Suprapubic skin (tissue), 4 donors: Measurements from ENCODE around the gene SREBF1. TPM values are rescaled to one million over a fixed set of nuclear protein-coding genes. Genes with fewer than 3 reads are reported as not detected.

Source experiments
- DNase-seq, 2 donors: peaks; one replicate each; pipeline ENCODE4 v3.0.0-alpha.2; 2019; ENCODE audit warnings: low spot score in 2 of 2
- H3K27ac ChIP-seq: fragments of 200-600 bp; sonication (generic); one replicate; pipeline ENCODE4 v1.5.1; 2019
- H3K27me3 ChIP-seq: fragments of 200-600 bp; sonication (generic); one replicate; pipeline ENCODE4 v1.5.1; 2019
- H3K36me3 ChIP-seq: fragments of 200-600 bp; sonication (generic); one replicate; pipeline ENCODE4 v1.5.1; 2019
- H3K4me1 ChIP-seq: fragments of 200-600 bp; sonication (generic); one replicate; pipeline ENCODE4 v1.5.1; 2019
- H3K4me3 ChIP-seq: fragments of 200-600 bp; sonication (generic); one replicate; pipeline ENCODE4 v1.5.1; 2019; ENCODE audit warnings: mild to moderate bottlenecking
- H3K9me3 ChIP-seq: fragments of 200-600 bp; sonication (generic); one replicate; pipeline ENCODE4 v1.5.1; 2019
- CTCF ChIP-seq, 2 donors: fragments of 200-600 bp in 1 of 2; fragments of 450-650 bp in 1 of 2; sonication (generic) in 1 of 2; IDR thresholded peaks; one replicate each; pipeline ENCODE4 v1.5.1; 2016 to 2019; ENCODE audit warnings: antibody characterized with exemption in 2 of 2, mild to moderate bottlenecking in 1 of 2, moderate library complexity in 1 of 2
- EP300 ChIP-seq: sonication (generic); formaldehyde crosslinking; IDR thresholded peaks from one replicate; pipeline ENCODE4 v1.6.1; 2017; ENCODE audit warnings: antibody characterized with exemption
- POLR2A ChIP-seq, 2 donors: fragments of 450-650 bp; IDR thresholded peaks; one replicate each; pipeline ENCODE4 v1.6.1; 2017; ENCODE audit warnings: antibody characterized with exemption in 2 of 2, mild to moderate bottlenecking in 2 of 2, moderate library complexity in 2 of 2
- POLR2AphosphoS5 ChIP-seq, 3 donors: sonication (generic); formaldehyde crosslinking; IDR thresholded peaks; one replicate each; pipeline ENCODE4 v1.6.1; 2017; ENCODE audit warnings: antibody characterized with exemption in 3 of 3
- WGBS: methylation state at CpG from one replicate; pipeline ENCODE4 v1.1.5; 2018; 5-methylcytosine and 5-hydroxymethylcytosine counted together
- total RNA-seq, 4 donors: library from RNA; depleted of rRNA; stranded (reverse); fragments of >200 nt; gene quantifications; one replicate each; pipeline ENCODE4 v1.1.0, GENCODE V29; 2016

The SREBF1 gene
- total RNA-seq, 4 donors from 2014 or later: 78.1 to 124 (median 91.7) TPM

GRCh38 chr17:17770632-17771044 lies 66.1 kb downstream of the SREBF1 start:
- no peaks in the 10 kb centered on the region for H3K27me3 ChIP-seq
- no peaks in the 10 kb centered on the region for H3K9me3 ChIP-seq
- no peak for DNase-seq
- H3K27ac ChIP-seq: no peak overlapping the region
- TF ChIP-seq POLR2A (IDR thresholded peaks at IDR 0.05) (no peak), POLR2AphosphoS5 (IDR thresholded peaks at IDR 0.05) (no peak), EP300 (no peak)
- no peaks in the 10 kb centered on the region for H3K36me3 ChIP-seq
- peaks cover 38% of the 10 kb centered on the region for H3K4me1 ChIP-seq
- whole genome bisulfite sequencing: 79% methylated on average over 9 of the region's 13 CpGs
- H3K4me3 ChIP-seq: no peak overlapping the region

- no peaks in the 10 kb centered on the region for H3K9me3 ChIP-seq
- H3K27me3 ChIP-seq: no peaks in the 10 kb centered on the region
- TF ChIP-seq CTCF (IDR thresholded peaks at IDR 0.05) (no peak), EP300 (no peak), POLR2AphosphoS5 (IDR thresholded peaks at IDR 0.05) (no peak), POLR2A (IDR thresholded peaks at IDR 0.05) (no peak)
- WGBS: 81% methylated on average over 25 of the region's 25 CpGs
- no peak for DNase-seq
- no peak overlapping the region for H3K27ac ChIP-seq
- H3K36me3 ChIP-seq: no peaks in the 10 kb centered on the region
- H3K4me3 ChIP-seq: no peak overlapping the region
- H3K4me1 ChIP-seq: peaks cover 44% of the 10 kb centered on the region
These were observed 66.7 kb downstream of the SREBF1 start for GRCh38 chr17:17769869-17770631.

GRCh38 chr17:17768424-17769088 lies 68.2 kb downstream of the SREBF1 start:
- H3K27me3 ChIP-seq: no peaks in the 10 kb centered on the region
- TF ChIP-seq EP300 (no peak), POLR2AphosphoS5 (IDR thresholded peaks at IDR 0.05) (no peak), POLR2A (IDR thresholded peaks at IDR 0.05) (no peak), CTCF (IDR thresholded peaks at IDR 0.05) (no peak)
- peaks cover 35% of the 10 kb centered on the region for H3K4me1 ChIP-seq
- H3K4me3 ChIP-seq: no peak overlapping the region
- H3K9me3 ChIP-seq: no peaks in the 10 kb centered on the region
- H3K36me3 ChIP-seq: no peaks in the 10 kb centered on the region
- no peak for DNase-seq
- H3K27ac ChIP-seq: no peak overlapping the region
- WGBS: 70% methylated on average over 14 of the region's 14 CpGs

- Histone ChIP-seq H3K36me3 (no peaks in the 10 kb centered on the region), H3K27ac (no peak overlapping the region), H3K27me3 (no peaks in the 10 kb centered on the region), H3K9me3 (no peaks in the 10 kb centered on the region), H3K4me3 (no peak overlapping the region), H3K4me1 (peaks cover 37% of the 10 kb centered on the region)
- no peak for TF ChIP-seq CTCF (IDR thresholded peaks at IDR 0.05)
- no peak for TF ChIP-seq POLR2A (IDR thresholded peaks at IDR 0.05)
- TF ChIP-seq POLR2AphosphoS5 (IDR thresholded peaks at IDR 0.05): no peak
- no peak for TF ChIP-seq EP300
- no peak for DNase-seq
- WGBS: 90% methylated on average over 6 of the region's 6 CpGs
These were observed 68.8 kb downstream of the SREBF1 start for GRCh38 chr17:17767887-17768418.

- peak overlapping the region; percentile 32 for H3K27ac ChIP-seq
- DNase-seq: no peak
- no peak for TF ChIP-seq POLR2A (IDR thresholded peaks at IDR 0.05)
- TF ChIP-seq POLR2AphosphoS5 (IDR thresholded peaks at IDR 0.05): no peak
- no peak for TF ChIP-seq EP300
- no peak for TF ChIP-seq CTCF (IDR thresholded peaks at IDR 0.05)
- no peaks in the 10 kb centered on the region for H3K9me3 ChIP-seq
- H3K36me3 ChIP-seq: no peaks in the 10 kb centered on the region
- H3K4me3 ChIP-seq: no peak overlapping the region
- H3K27me3 ChIP-seq: no peaks in the 10 kb centered on the region
- 89% methylated on average over 5 of the region's 7 CpGs for WGBS
- peaks cover 38% of the 10 kb centered on the region for H3K4me1 ChIP-seq
These were observed 69.5 kb downstream of the SREBF1 start for GRCh38 chr17:17767154-17767869.
